GM12872 (cell line): ENCODE data around the gene ATG2B.

Source experiments
- CTCF ChIP-seq: IDR thresholded peaks from 3 replicates; pipeline ENCODE4 v1.5.1; 2011; ENCODE audit warnings: low read depth, mild to moderate bottlenecking, low read length, moderate library complexity; ENCODE audit not compliant: insufficient read depth

The ATG2B gene

GRCh38 chr14:96279564-96279963 is 83.6 kb downstream of the ATG2B start:
- no peak for TF ChIP-seq CTCF

GRCh38 chr14:96277890-96278289 is 85.3 kb downstream of the ATG2B start:
- TF ChIP-seq CTCF = no peak

GRCh38 chr14:96275177-96276112 is 87.7 kb downstream of the ATG2B start:
- peak; percentile 95 for TF ChIP-seq CTCF

- TF ChIP-seq CTCF = no peak
Observed at GRCh38 chr14:96274543-96274942, 88.6 kb downstream of the ATG2B start.

- TF ChIP-seq CTCF = no peak
Observed at GRCh38 chr14:96274122-96274521, 89.0 kb downstream of the ATG2B start.

DNA sequence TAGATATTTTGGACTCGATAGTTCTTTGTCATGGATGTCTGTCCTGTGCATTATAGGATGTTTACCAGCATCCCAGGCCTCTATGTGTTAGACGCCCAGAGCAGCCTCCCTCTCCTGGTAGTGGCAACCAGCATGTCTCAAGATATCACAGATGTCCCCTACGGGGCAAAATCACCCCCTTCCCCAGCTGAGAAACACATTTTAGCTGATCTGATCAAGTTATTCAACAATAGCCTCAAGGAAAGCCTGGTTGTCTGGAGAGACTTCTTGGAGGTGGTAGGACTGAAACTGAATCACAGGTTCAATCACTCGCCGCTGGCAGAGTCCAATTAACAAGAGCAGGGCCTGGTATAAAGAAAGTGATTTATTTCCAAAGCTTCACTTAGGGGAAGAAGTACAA is 89.5 kb downstream of the ATG2B start:
- TF ChIP-seq CTCF = no peak

DNA sequence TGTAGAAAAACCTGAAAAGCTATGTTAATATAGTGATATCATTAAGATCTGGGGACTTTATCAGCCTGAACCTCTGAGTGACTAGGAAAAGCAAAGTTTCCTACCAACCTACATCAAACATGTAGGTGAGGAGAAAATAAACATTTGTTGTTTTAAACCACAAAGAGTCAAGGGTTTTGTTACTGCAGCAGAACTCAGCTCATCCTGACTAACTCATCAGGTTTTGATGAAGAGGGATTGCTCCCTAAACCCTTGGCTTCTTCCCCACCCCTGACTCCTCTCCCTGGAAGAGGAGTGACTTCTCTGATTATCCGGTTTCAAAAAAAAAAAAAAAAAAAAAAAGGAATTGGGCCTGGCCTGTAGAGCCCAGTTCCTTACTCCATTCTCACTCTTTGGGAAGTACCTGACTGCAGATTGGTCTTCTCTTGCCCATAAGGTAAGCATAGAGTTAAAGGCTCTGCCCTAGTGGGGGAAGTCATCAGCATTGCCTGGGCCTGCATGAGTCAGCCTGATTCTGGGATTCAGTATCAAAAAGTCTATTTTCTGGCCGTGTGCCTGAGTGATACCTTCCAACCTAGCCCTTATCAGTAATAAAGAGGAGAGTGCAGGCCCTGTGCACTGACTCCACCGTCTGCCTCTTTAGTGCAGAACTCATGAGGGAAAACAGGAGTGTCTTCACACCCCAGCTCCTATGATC is 90.2 kb downstream of the ATG2B start:
- no peak for TF ChIP-seq CTCF
